Activated CD4-positive, alpha-beta T cell treated with anti-CD3 and anti-CD28 coated beads, Interleukin-2, amount 50 U/mL, for 48 hours (primary cell): Measurements from ENCODE around the gene DSG2.

Experiments
- DNase-seq, 2 experiments: peaks; one replicate each; pipeline ENCODE4 v3.0.0-alpha.2; 2020

DSG2 gene

DNA sequence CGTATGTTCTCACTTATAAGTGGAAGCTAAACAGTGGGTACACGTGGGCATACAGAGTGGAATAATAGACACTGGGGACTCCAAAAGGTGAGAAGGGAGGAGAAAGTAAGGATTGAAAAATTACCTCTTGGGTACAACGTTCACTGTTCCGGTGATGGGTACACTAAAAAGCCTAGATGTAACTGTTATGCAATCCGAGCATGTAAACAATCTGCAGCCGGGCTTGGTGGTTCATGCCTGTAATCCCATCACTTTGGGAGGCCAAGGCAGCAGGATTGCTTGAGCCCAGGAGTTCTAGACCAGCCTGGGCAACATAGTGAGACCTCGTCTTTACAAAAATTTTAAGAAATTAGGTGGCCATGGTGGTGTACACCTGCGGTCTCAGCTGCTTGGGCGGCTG is 60.6 kb downstream of the DSG2 start:
- no peak for DNase-seq

- no peak for DNase-seq
These were observed 64.7 kb downstream of the DSG2 start for GRCh38 chr18:31562726-31563125.

DNA sequence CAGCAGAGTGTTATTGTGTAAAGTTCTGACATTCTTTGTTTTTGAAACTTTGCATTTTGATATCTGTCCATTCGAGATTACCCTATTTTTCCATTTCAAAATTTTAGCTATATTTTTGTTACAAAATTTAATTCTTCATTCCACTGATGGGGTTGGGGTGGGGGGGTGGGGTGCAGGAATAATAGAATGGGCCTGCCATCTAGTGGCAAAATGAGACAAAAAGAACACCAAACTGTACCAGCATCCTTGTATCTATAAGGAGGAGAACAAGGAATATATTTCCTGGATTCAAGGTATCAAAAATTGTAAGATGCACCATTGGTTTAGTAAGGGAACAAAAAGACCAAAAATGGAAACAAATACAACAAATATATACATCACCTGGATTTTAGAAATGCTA is 65.8 kb downstream of the DSG2 start:
- no peak for DNase-seq

- DNase-seq, result no peak
These were observed 67.4 kb downstream of the DSG2 start for GRCh38 chr18:31565345-31565744.

DNA sequence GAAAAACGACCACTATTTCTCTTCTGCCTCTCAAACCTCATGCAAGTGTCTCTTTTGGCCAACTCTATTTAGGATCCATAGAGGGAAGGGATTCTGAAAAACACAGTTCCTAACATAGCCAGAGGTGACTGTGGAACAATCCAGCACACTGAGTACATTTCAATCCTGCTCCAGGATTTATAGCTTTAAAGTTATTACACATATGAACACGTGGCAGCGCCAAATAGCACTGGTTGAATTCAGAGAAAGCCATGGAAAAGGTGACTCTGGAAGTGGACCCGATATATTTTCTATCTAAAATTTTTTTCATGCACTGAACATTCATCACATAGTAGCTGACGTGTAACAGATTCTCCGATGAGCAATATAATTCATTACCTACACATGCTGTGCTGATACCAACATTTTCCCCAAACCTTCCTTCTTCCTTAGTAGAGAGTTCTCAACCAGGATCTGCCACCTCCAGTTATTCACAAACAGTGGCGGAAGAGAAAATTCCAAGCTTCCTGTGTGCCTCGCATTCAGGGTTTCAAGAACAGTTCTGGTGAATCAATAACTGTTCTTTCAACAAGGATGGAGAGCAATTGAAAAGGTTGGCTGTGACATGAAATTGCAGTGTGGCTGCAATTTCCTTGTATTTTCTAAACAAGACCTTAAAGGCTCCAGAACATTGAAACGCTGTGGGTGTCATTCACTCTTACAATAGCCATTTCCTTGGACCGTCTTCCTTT is 68.0 kb downstream of the DSG2 start:
- DNase-seq, result no peak

DNA sequence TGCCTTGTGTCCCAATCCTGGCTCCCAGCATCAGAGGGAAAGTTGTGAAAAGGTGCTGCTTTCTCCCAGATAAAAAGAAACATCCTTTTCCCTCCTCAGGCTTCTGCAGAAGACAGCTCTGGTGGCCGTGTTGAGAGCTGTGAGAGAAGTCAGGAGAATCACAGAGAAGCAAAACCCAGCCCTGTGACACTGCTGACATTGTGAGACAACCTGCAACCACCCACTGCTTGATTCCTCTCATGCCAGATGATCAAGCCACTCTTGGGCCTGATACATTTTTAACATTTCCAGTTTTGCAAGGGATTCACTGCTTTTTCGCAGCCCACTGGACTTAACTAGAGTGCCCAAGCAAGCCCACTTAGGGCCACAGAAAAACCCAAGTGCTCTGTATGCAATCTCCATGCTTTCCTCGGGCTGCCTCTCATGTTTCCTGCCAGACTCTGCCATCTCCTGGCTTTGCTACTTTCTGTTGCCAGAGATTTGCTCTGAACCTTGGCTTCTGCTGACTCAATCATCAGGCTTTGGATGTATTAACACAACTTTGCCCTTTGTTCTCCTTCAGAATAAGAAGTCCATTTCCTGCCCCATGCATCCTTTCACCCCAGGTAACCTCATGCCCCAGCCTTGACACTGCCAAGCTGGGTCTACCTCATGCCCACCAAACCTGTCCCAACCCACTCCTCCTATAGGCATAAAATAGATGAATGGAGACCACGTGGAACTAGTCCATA is 68.8 kb downstream of the DSG2 start:
- no peak for DNase-seq

- no peak for DNase-seq
These were observed 74.4 kb downstream of the DSG2 start for GRCh38 chr18:31572368-31572767.

GRCh38 chr18:31573051-31573450 is 75.1 kb downstream of the DSG2 start:
- no peak for DNase-seq

- DNase-seq, result no peak
These were observed 76.4 kb downstream of the DSG2 start for GRCh38 chr18:31574359-31574758.

GRCh38 chr18:31575515-31576257 is 77.7 kb downstream of the DSG2 start:
- no peak for DNase-seq

- no peak for DNase-seq
These were observed 78.7 kb downstream of the DSG2 start for GRCh38 chr18:31576670-31577069.

DNA sequence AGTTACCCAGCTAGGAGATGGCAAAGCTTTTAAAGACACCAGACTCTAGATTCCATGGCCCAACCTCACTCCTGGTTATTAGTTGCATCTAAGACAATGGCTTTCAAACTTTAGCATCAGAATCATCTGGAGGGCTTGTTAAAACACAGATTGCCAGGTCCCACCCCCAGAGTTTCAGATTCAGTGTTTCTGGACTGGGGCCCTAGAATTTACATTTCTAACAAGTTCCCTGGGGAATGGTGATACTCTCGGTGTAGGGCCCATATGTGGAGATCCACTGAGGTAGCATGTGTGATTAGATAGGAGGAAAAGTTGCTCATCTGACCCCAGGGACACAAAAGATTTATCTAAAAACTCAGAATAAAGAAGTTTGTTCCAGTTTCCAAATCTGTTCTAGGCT is 79.2 kb downstream of the DSG2 start:
- DNase-seq, result no peak

- DNase-seq, result no peak
These were observed 80.1 kb downstream of the DSG2 start for GRCh38 chr18:31578126-31578525.

DNA sequence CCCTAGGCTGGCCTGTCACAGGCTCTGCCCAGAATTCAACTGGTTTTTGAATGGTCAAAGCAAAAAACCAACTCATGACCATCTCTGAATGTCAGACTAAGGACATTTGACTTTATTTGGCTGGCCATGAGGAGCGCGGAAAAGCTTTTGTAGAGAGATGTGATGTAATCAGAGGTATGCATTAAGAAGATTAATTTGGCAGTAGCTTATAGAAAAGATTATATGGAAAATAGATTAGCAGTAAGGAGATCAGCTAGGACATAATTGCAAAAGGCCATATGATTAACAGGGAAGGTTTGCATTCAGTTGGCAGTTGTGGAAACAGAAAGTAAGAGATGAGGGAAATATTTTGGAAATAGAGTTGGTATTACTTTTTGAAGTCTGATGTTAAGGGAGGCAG is 81.4 kb downstream of the DSG2 start:
- no peak for DNase-seq

- no peak for DNase-seq
These were observed 83.7 kb downstream of the DSG2 start for GRCh38 chr18:31581498-31582197.

DNA sequence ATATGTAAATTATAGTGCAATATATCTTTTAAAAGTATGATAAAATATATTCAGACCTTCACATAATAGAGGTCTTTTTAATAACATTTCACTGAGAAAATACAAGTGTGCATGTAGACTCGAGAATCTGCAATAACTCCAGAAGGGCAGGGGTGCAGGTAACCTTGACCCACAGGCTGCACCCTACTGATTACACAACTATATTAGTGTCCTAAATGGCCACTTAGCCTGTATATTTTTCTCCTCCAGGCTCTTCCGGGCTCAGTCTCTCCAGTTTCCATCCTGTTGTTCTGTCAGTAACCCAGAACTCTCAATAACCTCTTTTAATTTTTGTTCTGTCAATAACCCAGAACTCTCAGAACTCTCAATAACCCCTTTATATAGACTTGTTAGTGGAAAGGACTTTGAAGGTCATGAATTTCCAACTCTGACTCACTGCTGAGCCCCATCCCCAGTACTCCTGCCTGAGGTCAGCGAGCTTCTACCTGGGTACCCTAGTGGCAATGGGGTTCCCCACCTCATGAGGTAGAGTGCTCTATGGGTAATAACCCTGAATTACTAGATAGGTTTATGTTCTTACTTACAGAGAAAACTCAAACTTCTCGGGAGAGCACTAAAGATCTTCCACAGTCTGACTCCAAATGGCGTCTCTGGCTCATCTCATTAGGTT is 85.3 kb downstream of the DSG2 start:
- no peak for DNase-seq

DNA sequence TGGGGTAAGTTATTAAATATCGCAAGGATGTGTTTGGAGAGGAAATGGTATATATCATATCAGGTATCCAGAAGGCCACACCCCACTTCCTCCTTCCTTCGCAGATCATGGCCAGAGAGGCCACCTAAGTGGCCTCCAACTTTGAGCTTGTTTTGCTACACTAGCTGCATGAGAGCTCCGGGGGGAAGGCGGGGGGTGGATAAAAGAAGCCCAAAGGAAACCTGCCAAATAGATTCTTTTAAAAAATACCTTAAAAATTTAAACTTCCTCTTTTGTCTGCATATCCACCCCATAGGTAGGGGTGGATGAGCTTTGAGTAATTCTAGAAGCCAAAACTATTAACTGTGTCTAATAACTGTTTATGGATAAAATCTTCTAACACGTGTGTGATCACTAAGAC is 88.0 kb downstream of the DSG2 start:
- no peak for DNase-seq

DNA sequence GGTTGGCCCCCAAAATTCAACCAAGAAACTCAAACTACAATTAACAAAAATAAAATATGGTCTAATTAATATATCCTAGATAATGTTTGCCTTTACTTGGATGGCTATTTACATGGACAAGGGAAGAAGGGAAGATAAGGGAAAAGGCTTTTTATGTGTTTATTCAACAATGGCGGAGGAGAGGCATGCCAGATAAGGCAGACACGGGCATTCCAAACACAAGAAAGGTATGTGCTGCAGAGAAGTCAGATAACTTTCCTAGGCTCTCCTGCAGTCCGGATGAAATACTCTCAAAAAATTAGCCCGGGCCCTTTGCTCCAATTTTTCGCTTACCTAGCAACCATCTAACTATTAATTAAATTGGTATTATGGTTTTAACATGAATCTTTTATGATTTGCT is 88.6 kb downstream of the DSG2 start:
- DNase-seq, result no peak

GRCh38 chr18:31587529-31587928 is 89.6 kb downstream of the DSG2 start:
- no peak for DNase-seq

- DNase-seq, result no peak
These were observed 92.6 kb downstream of the DSG2 start for GRCh38 chr18:31590570-31590969.

DNA sequence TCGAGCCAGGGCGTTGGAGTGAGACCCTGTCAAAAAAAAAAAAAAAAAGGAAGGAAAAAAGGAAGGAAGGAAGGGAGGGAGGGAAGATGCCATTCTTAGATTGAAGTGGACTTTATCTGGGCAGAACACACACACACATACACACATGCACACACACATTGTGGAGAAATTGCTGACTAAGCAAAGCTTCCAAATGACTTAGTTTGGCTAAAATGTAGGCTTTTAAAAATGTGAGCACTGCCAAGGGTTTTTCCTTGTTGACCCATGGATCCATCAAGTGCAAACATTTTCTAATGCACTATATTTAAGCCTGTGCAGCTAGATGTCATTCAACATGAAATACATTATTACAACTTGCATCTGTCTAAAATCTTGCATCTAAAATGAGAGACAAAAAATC is 93.1 kb downstream of the DSG2 start:
- DNase-seq, result no peak

- no peak for DNase-seq
These were observed 93.7 kb downstream of the DSG2 start, which contains the start of gene TTR for GRCh38 chr18:31591628-31592027. TTR (plus strand) TSS chr18:31591877; CDS start chr18:31591903, 26 bp downstream.
